Fibroblast of villous mesenchyme (primary cell): Measurements from ENCODE around the gene KIAA1671. TPM values are rescaled to one million over a fixed set of nuclear protein-coding genes. Genes with fewer than 3 reads are reported as not detected.
A peak's percentile ranks its signal among the peaks of the same experiment; 100 is the strongest.
"Not testable (repeated sequence)": the region's sequence is repeated elsewhere in the genome, so short reads cannot be mapped to it uniquely, and the experiment has no call there.

Source experiments
- DNase-seq: peaks from one replicate; pipeline ENCODE4 v3.0.0-alpha.2; 2010; ENCODE audit warnings: low read depth
- H3K4me3 ChIP-seq: 2 replicates; pipeline ENCODE4 v1.5.1; 2011; ENCODE audit warnings: low read depth, mild to moderate bottlenecking, low read length
- CTCF ChIP-seq: IDR thresholded peaks from 2 replicates; pipeline ENCODE4 v1.5.1; 2012; ENCODE audit warnings: low read depth, mild to moderate bottlenecking, low read length; ENCODE audit not compliant: insufficient read depth
- total RNA-seq: library from RNA; depleted of rRNA; stranded (reverse); fragments of >200 nt; gene quantifications from 2 replicates; pipeline ENCODE4 v1.2.3, GENCODE V29; 2012

Gene KIAA1671
- total RNA-seq, 1 donor, result 3.5 TPM

GRCh38 chr22:25202290-25202921 is 249.9 kb downstream of the KIAA1671 start:
- TF ChIP-seq CTCF, result peak; percentile 92
- DNase-seq, result peak; percentile 46

GRCh38 chr22:25203082-25203481 is 250.6 kb downstream of the KIAA1671 start:
- DNase-seq, result no peak
- TF ChIP-seq CTCF, result no peak
- H3K4me3 ChIP-seq, result no peak overlapping the region

More at GRCh38 chr22:25202290-25202921, 249.9 kb downstream of the KIAA1671 start:
- H3K4me3 ChIP-seq, result no peak overlapping the region

GRCh38 chr22:25204547-25204946 is 252.0 kb downstream of the KIAA1671 start:
- not testable (repeated sequence) for H3K4me3 ChIP-seq

GRCh38 chr22:25205847-25206246 is 253.3 kb downstream of the KIAA1671 start:
- DNase-seq, result no peak
- TF ChIP-seq CTCF, result no peak
- no peak overlapping the region for H3K4me3 ChIP-seq

More at GRCh38 chr22:25204547-25204946, 252.0 kb downstream of the KIAA1671 start:
- not testable (repeated sequence) for DNase-seq

GRCh38 chr22:25206998-25207397 is 254.5 kb downstream of the KIAA1671 start:
- no peak overlapping the region for H3K4me3 ChIP-seq
- no peak for TF ChIP-seq CTCF
- no peak for DNase-seq

GRCh38 chr22:25207553-25208157 is 255.1 kb downstream of the KIAA1671 start:
- no peak for TF ChIP-seq CTCF
- no peak overlapping the region for H3K4me3 ChIP-seq
- no peak for DNase-seq

- H3K4me3 ChIP-seq, result no peak overlapping the region
- DNase-seq, result no peak
- TF ChIP-seq CTCF, result no peak
These were observed 255.8 kb downstream of the KIAA1671 start for GRCh38 chr22:25208328-25208727.
